ENCODE data around the gene IDI2. TPM values are rescaled to one million over a fixed set of nuclear protein-coding genes. Genes with fewer than 3 reads are reported as not detected.
A peak's percentile ranks its signal among the peaks of the same experiment; 100 is the strongest.
"Not testable (repeated sequence)": the region's sequence is repeated elsewhere in the genome, so short reads cannot be mapped to it uniquely, and the experiment has no call there.

IDI2 gene
- polyA plus RNA-seq, 3 donors, result not detected

DNA sequence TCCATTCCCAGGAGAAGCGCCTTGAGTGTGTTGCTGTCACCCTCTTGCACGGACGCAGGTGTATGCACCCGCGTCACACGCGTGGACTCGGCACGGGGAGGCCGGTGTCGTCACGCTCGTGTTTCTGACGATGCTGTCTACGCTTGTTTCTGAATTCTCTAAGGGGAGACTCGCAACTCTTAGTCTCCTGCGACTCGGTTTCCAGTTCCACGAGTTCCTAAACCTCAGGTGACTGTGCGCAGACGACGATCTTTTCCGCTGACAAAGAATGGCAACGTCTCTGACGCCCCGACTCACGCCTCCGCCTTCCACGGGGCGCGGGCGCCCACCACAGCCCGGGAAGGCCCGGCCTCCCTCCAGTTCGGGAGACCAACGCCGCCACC, 22.7 kb upstream of the IDI2 start:
- DNase-seq (ENCODE audit: low read depth in 3 of 3, low spot score in 2 of 3), result peak in 1 of 3 donors; percentile 36

DNA sequence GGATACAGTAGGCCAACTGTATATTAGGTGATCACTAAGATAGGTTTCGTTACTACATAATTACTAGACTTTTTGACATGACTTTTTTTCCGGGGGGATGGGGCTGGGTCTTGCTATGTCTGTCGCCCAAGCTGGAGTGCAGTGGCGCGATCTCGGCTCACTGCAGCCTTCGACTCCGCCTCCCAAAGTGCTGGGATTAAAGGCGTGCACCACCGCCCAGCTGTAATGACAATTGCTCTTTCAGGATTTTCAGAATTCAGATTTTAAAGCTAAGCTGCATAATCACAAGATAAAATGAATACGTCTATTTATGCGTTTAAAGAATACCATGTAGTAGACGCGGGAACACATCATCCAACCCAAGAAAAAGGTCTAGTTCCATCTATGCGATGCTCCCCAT, 22.3 kb upstream of the IDI2 start:
- no peak for DNase-seq (ENCODE audit: low read depth in 3 of 3, low spot score in 2 of 3)

DNA sequence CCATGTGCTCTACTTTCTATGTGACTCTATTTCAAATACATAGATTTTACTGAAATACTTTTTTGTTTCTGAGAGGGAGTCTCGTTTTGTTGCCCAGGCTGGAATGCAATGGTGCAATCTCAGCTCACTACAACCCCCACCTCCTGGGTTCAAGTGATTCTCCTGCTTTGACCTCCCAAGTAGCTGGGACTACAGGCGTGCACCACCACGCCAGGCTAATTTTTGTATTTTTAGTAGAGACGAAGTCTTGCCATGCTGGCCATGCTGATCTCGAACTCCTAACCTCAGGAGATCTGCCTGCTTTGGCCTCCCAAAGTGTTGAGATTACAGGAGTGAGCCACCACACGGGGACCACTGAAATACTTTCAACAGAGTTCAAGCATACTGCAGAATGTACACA, 19.8 kb upstream of the IDI2 start:
- DNase-seq (ENCODE audit: low read depth in 3 of 3, low spot score in 2 of 3), result no peak

DNA sequence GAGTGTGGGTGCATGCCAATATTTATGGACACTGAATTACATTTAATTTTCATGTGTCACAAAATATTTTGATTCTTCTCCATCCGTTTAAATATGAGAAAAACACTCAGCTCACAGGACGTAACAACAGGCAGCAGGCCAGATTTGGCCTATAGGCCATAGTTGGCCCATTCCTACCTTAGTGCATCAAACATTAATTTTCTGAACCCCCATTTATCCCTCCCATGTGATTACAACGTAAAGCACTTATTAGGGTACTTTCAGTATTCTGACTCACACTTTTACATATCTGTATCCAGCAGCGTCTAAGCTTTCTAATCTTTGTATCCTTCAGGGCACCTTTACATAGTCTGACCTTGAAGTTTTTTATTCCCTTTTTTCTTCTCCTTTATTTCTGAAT, 19.3 kb upstream of the IDI2 start:
- no peak for DNase-seq (ENCODE audit: low read depth in 3 of 3, low spot score in 2 of 3)

DNA sequence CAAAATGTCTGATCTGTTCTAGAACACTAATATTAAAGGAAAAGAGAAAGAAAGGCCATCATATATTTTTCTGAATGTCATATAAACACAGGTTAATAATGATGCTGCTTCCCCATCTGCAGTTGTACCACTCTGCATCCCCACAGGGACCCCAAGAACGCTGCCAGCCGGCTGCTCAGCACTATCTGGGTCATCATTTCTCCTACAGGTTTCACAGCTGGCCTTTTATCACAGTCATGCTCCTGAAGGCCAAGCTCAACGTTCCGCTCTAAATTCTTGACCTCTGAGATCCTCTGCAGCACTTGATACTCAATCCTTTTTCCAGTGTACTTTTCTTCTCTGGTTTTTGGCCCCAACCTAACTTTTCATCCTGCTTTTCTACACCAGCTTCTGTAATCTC, 18.5 kb upstream of the IDI2 start:
- no peak for DNase-seq (ENCODE audit: low read depth in 3 of 3, low spot score in 2 of 3)

DNA sequence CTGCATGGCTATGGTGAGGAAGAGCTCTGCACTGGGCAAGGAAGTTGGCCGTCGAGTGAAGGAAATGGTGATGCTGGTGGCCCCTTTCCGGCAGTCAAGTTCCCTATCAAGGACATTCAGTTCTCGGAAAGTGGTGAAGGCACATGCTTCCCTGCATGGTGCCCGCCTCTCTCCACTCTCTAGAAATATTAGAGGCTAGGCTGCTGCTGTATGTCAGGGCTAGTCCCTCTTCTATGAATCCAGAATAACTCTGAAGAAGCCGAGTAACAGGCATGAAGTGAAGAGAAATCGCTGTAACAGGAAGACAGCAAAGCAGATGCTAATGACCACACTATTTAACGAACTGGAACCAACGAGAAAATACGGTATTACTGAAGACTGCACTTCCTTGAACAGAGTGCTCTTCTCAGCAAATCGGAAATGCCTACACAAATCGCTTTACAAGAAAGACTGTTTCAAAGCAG, 17.9 kb upstream of the IDI2 start:
- no peak for DNase-seq (ENCODE audit: low read depth in 3 of 3, low spot score in 2 of 3)

DNA sequence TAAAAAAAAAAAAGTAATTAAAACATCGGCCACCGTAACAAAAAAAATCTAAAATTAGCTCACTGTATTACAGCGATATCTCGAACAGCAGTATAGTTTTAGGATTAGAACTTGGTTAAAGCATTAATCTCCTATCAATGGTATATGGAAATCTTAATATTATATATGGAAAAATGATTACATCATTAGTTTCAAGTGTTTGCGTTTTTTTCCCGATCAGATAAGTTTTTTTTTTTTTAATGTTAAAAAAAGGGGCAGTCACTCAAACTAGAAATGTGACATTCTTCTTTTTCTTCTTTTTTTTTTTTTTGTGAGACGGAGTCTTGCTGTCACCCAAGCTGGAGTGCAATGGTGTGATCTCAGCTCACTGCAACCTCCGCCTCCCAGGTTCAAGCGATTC, 15.9 kb upstream of the IDI2 start:
- no peak for DNase-seq (ENCODE audit: low read depth in 3 of 3, low spot score in 2 of 3)

DNA sequence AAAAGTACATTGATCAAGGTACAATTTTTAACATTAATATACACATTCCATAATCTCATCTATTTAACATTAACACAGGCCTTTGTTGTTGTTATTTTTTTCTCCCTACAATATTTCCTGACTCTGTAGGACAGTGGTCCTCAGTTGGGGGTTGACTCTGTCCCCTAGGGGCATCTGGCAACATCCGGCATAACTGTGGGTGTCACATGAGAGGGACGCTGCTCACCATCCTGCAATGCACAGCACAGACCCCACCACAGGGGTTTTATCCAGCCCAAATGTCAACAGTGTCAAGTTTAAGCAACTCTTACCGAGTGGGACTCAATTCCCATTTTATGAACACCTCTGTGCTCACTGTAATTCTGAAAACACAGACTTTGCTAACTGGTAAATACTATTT, 14.5 kb upstream of the IDI2 start:
- no peak for DNase-seq (ENCODE audit: low read depth in 3 of 3, low spot score in 2 of 3)

DNA sequence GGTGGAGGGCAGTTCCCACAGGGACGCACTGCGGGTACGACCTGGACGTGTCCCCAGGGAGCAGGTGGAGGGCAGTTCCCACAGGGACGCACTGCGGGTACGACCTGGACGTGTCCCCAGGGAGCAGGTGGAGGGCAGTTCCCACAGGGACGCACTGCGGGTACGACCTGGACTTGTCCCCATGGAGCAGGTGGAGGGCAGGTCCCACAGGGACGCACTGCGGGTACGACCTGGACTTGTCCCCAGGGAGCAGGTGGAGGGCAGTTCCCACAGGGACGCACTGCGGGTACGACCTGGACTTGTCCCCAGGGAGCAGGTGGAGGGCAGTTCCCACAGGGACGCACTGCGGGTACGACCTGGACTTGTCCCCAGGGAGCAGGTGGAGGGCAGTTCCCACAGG, 13.1 kb upstream of the IDI2 start:
- DNase-seq (ENCODE audit: low read depth in 3 of 3, low spot score in 2 of 3), result not testable (repeated sequence)

DNA sequence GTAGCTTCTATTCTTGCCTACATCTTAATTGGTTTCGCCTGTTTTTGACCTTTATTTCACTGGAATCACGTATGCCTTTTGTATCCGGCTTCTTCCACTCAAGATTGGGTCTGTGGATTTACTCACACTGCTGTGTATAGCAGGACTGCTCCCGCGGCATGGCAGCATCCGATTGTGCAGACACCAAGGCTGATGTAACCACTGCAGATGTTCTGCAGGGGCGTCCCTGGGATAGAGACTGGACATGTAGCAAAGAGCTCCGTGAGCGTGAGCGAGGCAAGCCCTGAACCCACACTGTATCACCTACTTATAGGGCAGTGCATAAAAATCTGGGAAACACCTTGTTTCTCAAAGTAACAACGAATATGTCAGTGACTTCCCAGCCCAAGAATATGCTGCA, 11.4 kb upstream of the IDI2 start:
- no peak for DNase-seq (ENCODE audit: low read depth in 3 of 3, low spot score in 2 of 3)

DNA sequence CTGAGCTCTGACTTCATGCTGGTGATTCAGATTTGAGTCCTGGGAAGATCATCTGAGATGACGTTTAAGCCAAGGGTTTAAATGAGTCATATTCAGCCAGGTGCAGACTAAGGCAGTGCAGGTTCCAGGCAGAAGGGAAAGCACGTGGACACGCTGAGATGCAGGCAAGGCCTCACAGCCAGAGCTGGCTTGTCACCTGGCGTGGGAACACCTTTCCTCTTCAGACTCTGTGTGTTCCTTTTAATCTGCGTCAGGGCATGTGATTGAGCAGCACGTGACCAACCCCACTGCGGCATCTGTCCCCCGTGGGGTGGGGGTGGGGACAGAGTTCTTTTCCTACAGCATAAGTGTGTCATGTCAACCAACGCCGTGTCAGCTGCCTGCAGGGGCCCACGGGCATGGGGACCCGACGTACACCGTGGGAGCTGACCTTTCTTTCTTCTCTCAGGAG, 10.7 kb upstream of the IDI2 start:
- no peak for DNase-seq (ENCODE audit: low read depth in 3 of 3, low spot score in 2 of 3)

DNA sequence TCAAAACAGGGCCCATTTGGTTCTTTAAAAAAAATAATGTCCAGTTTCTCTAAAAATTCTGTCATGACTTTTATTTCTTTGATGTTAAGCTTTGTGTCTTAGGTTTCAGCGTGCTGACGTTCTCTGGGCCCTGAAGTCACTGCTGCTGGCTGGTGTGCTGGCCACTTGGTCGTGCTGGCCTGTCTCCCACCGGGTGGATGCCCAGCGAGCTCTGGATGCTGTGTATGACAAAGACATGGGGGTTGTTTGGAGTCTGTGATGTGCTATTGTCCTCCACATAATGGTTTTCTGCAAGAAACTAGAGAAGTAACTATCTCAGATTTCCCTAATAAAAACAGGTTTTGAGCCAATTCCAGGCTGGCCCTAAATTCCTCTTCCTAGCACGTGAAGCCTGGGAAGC, 9.5 kb upstream of the IDI2 start:
- no peak for DNase-seq (ENCODE audit: low read depth in 3 of 3, low spot score in 2 of 3)

DNA sequence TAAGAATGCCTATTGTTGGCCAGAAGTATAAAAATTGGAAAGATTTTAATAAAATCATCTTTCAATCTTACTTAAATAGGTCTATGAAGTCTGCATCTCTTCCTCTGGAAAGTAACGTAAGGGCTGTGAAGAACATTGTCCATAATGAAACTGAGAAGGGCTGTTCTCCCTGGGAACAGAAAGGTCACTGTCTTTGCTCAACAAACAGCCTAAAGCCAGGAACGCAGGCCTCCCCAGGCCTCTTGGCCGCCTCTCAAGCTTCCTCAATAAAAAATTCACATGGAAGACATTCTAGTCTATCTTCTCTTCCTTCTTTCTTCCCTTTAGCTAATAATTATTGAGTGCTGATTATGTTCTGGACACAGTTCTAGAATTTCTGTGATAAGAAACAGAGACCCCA, 9.1 kb upstream of the IDI2 start:
- no peak for DNase-seq (ENCODE audit: low read depth in 3 of 3, low spot score in 2 of 3)

DNA sequence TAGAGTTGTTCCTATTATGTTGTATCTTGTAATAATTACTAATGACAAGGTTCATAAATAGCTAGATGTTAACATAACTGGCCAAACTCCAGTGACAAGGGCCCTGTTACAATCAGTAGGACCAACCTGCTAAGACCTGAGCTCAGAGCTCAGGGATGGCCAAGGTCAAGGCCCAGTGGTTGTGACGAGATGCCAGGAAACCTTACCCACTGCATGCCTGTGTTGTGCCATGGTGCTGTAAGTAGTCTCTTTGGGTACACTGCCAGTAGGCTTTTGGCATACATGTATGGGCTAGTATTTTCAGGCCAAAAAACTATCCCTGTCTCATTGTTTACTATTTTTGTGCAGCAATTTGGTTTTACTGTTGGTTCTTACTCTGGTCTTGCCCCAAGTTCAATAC, 7.9 kb upstream of the IDI2 start:
- no peak for DNase-seq (ENCODE audit: low read depth in 3 of 3, low spot score in 2 of 3)

DNA sequence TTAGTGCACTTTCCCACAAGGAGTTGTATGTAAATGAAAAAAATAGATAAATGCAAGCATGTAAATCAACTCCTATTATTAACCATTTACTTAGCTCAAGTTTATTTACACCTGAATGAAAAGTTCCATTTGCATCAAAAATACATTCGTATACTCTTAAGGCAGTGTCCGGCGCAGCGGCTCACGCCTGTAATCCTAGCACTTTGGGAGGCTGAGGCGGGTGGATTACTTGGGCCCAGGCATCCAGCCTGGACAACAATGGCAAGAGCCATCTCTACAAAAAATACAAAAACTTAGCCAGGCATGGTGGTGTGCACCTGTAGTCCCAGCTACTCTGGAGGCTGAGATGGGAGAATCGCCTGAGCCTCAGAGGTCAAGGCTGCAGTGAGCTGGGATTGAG, 4.2 kb upstream of the IDI2 start:
- no peak for DNase-seq (ENCODE audit: low read depth in 3 of 3, low spot score in 2 of 3)

DNA sequence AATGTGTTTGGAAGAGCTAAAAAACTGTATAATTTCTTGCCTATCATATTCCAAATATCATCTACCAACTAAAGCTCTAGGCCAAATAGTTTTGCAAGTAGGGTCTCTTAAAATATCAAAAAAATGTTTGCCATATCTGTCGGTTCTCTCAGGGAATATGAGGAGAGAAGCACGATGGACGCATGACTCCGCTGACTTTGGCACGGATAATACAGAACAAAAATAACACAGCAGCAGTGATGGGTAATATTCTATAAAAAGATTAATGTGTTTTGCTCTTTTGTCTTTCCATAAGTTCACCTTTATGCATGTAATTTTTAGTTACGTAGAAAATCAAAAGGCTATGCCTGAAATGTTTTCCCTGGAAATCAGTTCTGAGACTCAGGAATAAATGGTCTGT, 919 bp upstream of the IDI2 start:
- DNase-seq (ENCODE audit: low read depth in 3 of 3, low spot score in 2 of 3), result no peak

DNA sequence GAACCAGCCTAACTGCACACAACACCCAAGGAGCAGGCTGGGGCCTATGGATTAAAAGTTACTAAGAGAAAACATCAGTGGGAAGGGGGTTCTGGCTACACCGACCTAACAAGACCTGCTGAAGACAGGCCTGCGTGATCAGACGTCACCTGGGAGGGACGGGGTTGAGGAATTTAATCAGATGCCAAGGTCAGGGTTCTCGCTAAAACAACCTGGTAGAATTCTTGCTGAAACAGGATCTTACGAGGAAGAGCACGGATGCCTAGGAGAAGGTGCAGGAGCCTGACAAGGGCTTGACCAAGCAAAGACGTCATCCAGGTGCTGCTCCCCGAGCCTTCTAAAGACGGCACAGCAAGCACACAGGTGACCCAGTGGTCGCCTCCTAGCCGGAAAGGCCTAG, 1.6 kb downstream of the IDI2 start:
- DNase-seq (ENCODE audit: low read depth in 3 of 3, low spot score in 2 of 3), result no peak

DNA sequence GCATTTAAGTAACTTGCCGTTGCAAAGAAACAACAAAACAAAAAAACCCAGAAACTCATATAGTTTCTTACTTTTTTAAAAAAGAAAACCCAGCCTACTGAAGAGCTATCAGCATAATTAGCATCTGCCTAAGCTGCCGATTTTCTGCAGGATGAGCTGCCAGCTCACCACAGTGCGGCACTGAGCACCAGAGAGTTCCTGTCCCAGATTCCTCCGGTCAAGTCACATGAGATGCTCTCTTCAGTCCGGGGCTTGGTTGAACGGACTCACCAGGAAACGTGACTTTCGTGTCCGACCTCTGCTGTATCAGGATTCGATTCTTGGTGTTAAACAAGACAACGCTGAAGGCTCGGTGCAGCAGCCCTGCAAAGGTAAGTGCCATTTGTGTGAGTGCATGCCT, 3.2 kb downstream of the IDI2 start:
- DNase-seq (ENCODE audit: low read depth in 3 of 3, low spot score in 2 of 3), result no peak

DNA sequence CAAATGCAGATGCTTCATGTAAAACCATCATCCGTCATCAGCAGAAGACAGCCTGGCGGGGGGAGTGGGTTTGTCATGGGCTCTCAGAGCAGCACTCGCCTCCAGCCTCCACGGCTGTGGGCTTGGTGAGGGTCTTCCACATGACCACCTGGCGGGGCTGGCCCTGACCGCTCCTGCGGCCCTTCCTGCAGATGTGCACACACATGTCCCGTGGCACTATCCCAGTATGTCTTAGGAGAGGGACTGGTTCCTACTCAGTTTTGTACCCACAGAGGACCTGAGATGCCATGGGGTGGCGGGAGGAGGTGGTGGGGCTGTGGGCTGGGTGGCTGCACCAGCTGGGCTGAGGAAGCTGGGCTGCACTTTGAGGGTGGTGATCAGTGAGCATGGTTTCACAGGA, 4.7 kb downstream of the IDI2 start:
- DNase-seq (ENCODE audit: low read depth in 3 of 3, low spot score in 2 of 3), result no peak

DNA sequence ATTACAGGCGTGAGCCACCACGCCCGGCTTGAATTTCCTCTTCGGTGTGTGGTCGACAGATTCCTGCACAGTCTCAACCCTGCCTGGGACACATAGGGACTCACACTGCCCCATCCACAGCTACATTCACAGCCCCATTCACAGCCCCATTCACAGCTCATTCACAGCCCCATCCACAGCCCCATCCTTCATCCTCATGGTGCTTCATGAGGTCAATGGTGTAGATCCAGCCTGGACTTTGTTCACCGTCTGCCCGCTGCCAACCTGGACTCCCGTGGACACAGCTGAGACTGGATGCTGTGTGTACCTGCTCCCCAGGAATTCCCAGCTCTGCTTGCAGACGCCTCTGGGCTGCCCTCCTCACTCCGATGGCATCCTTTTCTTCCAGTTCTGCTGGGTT, 5.2 kb downstream of the IDI2 start:
- DNase-seq (ENCODE audit: low read depth in 3 of 3, low spot score in 2 of 3), result no peak

DNA sequence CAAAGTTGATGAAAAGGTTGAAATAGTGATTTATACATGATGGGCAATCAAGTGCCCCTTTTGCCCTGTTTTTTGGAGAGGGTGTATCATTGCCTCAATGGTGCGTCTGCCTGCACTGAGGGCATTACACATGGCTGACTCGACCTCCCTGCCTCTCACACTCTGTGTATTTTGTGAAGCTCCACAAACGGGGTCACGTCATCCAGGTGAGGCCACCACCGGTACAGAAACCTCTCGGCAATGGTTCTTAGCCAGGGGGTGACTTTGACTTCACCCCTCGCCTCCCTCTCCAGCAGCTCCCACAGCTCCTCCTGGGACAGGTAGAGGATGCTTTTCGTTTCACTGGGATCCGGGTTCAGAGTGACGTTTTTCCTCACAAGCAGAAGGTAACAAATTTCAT, 6.3 kb downstream of the IDI2 start:
- no peak for DNase-seq (ENCODE audit: low read depth in 3 of 3, low spot score in 2 of 3)

DNA sequence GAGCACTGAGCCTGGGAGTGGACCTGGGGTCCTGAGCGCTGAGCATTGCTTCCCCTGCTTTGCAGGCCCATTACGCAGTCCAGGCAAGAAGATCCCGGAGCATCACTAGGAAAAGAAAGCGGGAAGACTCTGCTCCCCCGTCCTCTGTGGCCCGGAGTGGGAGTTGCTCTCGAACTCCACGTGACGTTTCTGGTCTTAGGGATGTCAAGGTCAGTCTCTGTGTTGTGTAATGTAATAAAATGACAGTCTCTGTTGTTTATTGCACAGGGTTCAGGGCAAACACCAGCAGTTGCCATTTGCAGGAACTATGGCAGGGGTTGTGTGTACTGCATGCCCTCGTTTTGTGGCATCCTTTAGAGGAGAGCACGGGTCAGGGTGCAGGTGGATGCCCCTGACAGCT, 10.0 kb downstream of the IDI2 start:
- no peak for DNase-seq (ENCODE audit: low read depth in 3 of 3, low spot score in 2 of 3)

DNA sequence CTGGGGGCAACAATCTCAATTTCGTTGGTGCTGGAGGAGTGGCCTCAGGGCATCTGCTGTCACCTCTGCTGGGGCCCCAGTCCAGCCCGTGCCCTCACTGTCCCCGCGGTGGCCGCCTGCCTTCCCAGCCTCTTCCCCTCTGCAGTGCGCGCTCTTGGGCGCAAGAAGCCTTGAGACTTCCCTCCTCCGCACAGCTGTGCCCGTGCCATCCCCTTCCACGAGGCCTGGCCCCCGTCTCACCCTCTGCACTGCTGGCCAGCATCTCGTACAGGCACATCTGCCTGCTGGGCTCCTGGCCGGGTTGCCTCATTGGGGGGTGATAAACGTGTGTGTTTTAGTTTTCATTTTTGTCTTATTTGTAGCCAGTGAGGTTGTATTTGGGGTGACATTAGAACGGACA, 14.0 kb downstream of the IDI2 start:
- DNase-seq (ENCODE audit: low read depth in 3 of 3, low spot score in 2 of 3), result no peak

DNA sequence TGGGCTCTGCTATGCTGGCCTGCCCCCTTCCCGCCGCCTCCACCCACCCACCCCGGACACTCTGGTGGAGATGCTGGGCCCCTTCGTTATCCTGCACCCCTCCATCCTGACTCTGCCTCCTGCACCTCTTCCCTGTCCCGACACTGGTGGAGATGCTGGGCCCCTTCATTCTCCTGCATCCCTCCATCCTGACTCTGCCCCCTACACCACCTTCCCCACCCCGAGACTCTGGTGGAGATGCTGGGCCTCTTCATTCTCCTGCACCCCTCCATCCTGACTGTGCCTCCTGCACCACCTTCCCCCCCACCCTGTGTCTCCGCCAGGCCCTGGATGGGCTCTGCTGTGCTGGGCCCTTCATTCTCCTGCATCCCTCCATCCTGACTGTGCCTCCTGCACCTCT, 15.0 kb downstream of the IDI2 start:
- no peak for DNase-seq (ENCODE audit: low read depth in 3 of 3, low spot score in 2 of 3)
